HG02973 (cell line): ENCODE measurements around the gene GAS2.
"Not testable (repeated sequence)": the region's sequence is repeated elsewhere in the genome, so short reads cannot be mapped to it uniquely, and the experiment has no call there.

Source experiments
- ATAC-seq: cut with Tn5 transposase; IDR thresholded peaks from one replicate; pipeline ENCODE4 v1.9.1; 2021; ENCODE audit warnings: moderate library complexity; ENCODE audit not compliant: unreplicated experiment

Gene GAS2

DNA sequence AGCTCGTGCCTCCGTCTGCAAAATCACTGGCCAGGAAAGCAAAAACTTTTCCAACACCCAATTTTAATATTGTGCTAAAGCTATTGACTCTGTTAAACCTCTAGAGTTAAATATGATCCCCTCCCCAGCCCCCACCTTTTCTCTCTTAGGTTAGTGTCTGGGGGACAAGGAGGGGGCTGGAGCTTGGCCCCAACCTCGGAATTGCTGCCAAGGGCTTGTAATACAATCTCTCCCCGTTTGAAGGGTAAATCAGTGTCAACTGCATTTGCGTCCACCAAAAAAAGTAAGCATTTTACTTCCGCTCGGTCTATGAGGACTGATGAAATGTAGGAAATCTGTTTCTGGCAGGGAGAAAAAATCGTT lies at the start of gene GAS2:
Gene GAS2 (plus strand): TSS at position 287 of the 363 bp plus-strand sequence. CDS start 8,259 bp downstream, outside the sequence.
- ATAC-seq, result peak; percentile 19

DNA sequence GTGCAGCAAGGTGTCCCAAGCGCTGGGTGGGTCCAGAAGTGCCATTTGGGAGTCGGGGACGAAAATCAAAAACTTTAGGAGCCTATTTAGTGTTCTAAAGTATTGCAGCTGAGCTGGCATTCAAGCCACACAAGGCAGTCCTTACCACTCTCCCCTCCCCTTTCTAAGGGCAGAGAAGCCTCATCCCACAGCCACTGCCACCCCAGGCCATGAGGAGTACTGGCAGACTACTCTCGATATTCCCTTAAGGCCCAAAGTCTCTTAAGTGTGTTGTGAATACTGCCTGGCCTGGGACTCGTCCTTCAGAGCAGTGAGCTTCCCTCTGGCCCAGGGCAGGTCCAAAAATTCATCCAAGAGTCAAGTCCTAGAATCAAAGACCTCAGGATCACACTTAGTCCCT lies 48.5 kb upstream of the GAS2 start:
- no peak for ATAC-seq

DNA sequence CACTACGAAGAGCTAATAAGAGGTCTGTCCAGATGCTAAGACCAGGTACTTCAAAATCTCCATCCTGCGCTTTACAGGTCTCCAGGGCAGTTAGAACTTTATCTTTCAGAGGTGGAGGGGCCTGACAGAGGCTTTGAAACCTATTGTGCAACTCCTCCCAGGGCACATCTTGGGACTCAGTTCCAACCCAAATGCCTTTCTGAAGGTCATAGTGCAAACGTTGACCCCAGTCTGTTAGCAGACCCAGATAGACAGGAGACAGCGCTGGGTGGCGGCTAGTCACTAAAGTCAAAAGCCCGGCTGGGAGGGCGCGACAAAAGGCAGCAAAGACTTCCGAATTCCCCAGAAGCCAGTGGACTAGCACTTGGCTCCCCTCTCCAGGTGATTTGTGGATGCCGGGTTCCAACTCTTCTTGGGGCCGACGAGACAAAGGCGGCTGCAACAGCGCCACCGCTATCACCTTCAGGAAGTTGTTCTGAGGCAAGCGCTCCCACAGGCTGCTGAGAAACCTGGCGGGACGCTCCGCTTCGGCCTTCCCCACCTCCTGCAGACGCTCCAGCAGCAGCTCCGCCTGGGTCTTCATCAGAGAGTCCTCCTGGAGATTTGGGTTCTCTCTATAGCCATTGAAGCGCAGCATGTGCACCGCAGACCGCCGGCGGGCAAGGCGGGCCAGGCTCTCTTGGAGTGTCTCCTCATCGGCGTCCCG lies 41.5 kb upstream of the GAS2 start:
- peak; percentile 54 for ATAC-seq

DNA sequence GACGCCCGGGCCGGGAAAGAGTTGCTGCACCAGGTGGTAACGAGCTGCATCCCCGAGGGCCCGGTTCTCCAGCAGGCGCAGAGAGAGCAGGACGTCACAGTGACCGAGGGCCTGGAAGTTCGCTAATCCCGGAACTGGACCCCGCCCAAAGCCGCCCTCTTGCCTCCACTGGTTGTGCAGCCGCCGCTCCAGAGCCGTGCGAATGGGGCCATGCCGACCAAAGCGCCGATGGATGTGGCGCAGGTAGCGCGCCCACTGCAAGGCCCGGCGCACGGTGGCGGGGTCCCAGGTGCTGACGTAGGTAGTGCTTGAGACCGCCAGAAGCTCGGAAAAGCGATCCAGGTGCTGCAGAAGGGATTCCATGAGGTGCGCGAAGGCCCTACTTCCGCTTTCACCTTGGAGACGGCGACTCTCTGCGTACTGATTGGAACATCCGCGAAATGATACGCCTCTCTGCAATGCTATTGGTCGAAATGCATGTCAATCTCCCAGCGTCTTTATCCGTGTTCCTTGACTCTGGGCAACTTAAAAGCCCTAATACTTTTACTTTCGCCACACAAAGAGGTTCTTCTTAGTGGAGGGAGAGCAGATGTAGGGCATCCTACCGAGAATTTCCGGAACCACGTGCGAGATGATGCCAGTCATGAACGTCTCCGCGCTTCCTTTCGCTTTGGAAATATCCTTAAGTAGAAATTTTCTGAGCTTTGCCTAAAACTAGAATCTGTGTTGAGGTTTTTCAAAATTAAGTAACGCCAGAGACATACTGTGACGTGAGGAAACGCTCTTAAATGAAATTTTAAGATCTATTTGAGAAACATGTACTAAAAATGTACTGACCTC lies 40.7 kb upstream of the GAS2 start, which contains the start of gene FANCF:
Gene FANCF (minus strand): TSS at position 376 of the 840 bp plus-strand sequence. CDS start 13 bp downstream, at position 363.
- ATAC-seq, result peak; percentile 97

DNA sequence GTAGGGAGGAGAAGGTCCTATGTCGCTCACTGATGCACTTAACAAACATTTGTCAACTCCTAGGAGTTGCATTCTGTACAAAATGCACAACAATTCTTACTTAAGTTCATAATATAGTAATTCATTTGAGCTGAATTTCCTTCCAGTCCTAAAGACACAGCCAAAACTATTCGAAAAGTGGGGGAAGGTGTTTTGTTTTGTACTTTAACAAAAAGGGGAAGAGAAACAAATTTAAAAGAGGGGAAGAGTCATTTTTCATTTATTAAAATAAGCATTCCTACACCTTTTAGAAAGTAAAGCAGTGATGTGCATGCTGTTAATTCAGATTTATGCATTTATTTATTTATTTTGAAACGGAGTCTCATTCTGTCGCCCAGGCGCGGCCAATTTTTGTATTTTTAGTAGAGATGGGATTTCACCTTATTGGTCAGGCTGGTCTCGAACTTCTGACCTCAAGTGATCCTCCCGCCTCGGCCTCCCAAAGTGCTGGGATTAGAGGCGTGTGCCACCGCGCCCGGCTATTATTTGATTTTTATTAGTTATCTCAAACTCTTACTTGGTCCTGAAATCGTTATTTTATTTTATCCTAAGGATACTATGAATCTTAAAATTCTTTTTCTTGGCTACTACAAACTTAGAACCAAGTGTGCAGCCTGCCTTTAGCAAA lies 39.7 kb upstream of the GAS2 start:
- no peak for ATAC-seq

DNA sequence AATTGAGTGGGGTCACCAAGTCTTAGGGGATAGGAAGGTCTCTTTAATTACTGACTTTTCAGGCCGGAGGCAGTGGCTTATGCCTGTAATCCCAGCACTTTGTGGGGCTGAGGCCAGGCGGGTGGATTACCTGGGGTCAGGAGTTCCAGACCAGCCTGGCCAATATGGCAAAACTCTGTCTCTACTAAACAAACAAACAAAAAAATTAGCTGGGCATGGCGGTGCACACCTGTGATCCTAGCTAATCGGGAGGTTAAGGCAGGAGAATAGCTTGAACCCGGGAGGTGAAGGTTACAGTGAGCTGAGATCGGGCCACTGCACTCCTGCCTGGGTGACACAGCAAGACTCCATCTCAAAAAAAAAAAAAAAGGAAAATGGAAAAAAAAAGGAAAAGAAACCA lies 39.0 kb upstream of the GAS2 start:
- ATAC-seq, result no peak

DNA sequence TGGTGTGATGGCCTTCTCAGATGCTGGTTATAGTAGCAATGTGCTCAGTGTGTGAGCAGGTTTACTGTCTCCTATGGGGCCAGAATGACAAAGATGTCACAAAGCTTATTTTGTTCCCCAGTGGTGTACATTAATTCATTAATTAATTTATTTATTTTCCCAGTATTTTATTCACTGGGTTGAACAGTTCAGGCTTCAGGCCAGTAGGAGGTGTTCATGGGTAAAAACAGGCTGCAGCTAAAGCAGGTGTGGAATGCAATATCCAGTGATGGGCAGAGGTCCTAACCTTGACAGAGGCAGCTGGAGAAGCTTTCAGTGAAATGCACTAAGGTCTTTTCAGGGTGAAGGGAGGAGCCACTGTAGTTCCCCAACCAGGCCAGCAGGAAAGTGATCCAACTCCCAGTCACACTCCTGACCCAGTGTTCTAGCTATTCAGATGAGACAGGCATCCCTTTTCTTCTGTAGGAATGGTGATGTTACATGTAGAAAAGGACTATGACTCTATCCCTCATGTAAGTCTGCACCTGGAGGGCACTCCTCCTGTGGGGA lies 33.0 kb upstream of the GAS2 start:
- ATAC-seq, result no peak

DNA sequence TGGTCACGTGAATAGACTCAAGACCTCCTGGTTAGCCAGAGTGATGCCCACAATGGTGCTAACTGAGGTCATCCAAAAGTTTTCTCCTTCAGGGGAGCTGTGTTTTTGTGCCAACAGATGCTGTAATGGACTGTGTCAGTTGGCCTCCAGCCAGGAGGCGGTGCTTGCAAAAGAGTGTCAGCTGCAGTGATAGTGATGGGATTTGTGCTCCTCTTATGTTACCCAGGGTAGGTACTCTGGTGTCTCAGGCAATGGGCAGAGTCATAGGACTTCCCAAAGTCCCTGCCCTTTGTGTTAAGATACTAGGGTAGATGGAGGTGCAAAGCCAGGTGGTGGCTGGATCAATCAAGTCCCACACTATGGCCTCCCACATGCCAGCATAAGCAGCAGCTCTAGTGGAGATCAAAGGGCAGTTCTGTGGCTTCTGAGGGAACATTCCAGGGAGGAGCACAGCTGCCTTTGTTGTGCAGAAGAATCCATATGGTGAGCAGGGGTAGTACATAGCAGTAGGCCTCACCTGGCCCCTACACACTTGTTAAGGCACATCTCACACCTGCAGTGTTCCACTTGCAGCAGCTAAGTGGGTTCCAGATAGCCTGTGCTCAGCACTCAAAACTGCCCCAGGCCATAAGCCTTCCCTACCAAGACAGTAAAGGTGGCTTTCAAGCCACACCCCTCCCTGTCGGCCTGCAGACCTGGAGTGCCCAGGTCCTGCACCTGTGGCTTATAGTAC lies 31.3 kb upstream of the GAS2 start:
- no peak for ATAC-seq

DNA sequence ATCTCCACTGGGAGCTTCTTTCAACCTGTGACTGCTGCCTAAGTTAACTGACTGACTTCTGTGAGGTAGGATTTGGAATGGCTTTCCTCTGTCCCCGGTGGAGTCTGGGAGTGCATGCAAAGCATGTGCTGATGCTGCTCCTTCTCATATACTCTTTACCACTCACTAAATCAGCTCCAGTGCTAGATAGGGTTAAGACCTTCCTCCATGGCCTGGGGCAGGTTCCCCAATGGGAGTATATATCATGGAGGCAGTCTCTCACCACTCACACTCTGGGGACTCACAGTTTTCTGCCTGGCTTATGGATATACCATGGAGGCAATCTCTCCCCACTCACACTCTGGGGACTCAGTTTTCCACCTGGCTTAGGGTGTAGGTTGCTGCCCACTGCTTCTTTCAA lies 30.7 kb upstream of the GAS2 start:
- no peak for ATAC-seq

DNA sequence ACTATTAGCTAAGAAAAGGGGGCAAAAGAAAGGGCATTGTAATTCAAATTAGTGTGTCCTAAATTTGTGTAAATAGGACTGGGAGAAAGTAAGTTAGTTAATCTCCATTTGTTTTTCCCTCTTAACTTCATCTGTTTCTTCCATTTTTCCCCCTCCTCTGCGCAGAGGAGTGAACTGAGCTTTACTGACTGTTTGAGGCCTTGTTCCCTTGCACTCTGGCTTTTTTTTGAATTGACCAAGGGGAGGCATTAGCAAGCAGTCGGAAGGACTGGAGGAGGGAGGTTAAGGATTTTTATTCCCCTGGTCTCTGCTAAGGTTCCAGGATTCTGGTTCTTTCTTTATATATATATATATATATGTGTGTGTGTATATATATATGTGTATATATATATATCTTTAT lies 25.5 kb upstream of the GAS2 start:
- ATAC-seq, result no peak

DNA sequence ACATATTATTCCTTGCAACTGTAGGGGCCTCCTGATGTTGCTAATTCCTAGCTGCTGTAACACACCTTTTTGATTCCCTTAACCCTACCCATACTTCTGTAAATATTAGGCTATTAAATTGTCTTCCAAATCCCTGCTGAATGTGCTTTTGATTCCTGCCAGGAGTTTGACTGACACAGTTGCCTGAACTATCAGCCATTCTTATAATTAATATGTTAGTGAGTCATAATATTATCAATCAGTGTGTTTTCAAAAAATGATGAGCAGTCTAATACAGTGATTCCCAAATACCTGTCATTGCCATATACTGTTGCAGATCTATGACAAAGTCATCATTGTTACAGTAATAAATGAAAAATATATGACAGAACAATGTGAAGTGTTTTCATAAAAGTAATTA lies 24.9 kb upstream of the GAS2 start:
- ATAC-seq, result no peak

DNA sequence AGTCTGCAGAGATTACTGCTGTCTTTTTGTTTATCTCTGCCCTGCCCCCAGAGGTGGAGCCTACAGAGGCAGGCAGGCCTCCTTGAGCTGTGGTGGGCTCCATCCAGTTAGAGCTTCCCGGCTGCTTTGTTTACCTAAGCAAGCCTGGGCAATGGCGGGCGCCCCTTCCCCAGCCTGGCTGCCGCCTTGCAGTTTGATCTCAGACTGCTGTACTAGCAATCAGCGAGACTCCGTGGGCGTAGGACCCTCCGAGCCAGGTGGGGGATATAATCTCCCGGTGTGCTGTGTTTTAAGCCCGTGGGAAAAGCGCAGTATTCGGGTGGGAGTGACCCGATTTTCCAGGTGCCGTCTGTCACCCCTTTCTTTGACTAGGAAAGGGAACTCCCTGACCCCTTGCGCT lies 14.1 kb upstream of the GAS2 start:
- not testable (repeated sequence) for ATAC-seq

DNA sequence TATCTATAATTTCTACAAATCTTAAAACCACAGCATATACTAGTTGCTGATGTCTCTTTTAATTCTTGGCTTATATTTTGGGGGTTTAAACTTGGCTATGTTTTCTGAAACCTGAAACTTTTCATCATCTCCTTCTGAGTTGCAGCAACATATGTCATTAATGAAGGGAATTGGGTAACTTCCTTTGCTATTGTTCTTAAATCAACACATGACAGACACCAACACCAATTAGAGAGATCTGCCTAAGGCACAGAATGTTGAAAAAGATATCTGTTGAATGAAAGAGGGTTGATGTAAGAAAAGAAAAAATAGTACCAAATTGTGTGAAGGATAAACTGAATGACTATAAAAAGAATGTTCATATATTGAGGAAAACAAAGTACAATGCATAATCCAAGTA lies 10.3 kb upstream of the GAS2 start:
- no peak for ATAC-seq

DNA sequence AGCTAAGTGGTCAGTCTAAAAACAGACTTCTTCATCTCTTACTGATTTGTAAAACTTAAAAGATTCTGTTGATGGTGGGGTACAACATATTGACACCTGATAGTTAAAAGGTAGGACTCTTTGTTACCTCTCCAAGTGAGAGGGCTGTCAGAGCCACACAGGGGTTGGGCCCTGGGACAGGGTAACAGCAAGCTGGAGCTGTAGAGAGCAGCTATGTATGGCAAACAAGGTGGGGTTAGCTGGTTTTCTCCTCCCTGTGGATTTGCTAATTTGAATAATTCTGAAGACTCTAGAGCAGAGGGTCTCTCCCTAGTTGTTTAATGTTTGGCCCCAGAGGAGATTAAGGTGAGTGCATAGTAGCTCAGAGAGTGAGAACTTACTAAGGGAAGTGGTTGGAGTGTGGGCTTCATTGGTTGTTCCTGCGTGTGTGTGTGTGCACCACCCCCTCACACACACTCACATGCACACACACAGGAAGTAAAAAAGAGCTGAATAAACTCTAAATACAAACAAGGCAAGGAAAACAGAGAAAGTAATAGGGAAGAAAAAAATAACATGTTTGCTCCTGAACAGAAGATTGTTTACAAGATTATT lies 9.2 kb upstream of the GAS2 start:
- ATAC-seq, result peak; percentile 88

DNA sequence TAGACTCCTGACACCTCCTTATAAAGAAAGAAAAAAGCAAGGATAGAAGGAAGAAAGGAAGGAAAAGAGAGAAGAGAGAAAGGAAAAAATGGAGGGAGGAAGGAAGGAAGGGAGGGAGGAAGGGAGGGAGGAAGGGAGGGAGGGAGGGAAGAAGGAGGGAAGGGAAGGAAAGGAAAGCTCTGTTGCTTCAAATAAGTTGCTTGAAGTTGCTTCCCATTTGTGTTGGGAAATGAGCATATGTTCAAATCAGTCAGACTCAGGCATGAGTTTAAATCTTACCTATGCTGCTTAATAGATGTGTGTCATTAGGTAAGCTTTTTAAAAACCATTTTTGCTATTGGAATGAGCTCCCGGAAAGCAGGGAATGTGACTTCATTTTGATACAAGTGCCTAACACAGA lies 6.6 kb upstream of the GAS2 start:
- no peak for ATAC-seq

DNA sequence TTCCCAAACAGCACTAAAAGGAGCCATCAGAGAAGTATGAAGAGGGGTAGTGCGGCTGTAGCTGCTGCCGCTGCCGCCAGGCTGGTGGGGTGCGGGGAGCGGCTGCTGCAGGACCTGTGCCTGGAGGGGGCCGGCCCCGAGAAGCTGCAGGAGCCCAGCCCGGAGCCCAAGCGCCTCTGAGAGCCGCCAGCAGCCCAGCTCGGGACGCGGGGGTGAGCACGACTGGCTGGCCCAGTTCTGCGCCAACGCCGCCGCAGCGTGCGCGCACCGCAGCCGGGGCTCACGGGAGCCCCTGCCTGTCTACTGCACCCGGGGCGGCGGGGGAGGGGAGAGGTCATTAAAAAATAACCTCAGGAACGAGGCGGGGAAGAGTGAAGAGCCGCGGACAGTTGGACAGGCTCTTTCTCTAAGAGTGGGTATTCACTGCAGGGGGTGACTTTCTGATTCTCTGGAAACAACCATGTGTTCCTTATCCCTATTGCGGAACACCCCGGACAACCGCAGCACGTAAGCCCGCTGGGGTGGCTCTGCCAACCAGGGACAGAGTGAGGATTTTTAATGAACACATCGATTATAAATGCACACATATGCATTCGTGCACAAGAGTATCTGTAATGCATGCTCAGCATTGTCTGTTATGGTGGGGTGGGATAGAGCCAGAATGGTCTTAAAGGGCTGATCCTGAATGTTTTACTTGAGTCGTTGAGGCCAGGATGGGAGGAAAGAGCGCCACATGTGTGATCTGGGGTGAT lies 453 bp downstream of the GAS2 start:
- ATAC-seq, result peak; percentile 55

DNA sequence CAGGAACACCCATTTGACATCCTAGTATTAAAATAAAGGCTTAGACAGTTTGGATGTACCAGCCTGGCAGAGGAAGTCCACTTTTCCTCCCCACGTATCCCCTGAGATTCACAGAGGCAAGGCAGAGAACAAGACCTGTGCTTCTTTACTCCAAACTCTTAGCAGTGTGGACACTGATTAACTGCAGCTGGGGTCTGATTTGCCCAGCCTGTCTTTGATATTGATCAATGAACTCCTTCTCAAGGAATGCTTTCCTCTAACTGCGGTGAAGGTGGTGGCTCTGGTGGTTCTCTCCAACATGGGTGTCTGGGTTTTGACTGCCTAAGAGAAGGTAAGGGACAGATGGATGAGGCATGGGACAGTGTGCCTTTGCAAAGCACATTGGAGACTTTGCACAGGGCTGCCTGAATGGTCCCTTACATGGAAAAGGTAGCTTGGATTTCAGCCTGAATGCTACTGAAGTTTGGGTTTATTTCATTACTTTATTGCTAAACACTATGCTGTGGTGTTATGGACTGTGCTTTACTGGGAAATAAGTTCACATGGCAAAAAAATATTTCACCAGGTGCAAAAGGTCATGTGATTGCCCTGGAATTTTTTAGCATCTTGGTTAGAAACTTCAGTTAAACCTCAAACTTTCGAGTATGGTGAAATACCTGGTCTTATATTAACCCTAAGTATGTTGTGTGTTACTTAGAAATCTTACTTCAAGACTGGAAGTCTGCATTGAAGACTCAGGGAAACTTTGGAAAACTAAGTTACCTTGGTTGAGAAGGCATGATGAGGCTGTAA lies 1.8 kb downstream of the GAS2 start:
- ATAC-seq, result no peak

DNA sequence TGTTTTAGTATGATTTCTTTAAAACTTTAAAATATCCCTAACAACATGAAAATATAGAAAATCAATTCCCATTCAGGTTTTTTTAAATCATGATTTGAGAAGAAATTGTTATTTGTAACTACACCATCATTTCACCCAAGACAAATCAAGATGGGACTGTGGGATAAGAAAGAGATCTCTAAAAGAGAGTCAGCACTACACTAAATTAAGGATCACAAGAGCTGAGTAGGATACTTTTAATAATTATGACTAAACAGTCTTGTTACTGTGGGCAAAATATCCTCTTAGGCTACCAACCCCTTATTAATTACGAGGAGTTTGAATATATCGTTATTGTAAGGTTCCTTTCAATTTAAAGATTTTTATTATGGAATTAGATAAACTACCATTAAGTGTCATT lies 3.0 kb downstream of the GAS2 start:
- no peak for ATAC-seq

DNA sequence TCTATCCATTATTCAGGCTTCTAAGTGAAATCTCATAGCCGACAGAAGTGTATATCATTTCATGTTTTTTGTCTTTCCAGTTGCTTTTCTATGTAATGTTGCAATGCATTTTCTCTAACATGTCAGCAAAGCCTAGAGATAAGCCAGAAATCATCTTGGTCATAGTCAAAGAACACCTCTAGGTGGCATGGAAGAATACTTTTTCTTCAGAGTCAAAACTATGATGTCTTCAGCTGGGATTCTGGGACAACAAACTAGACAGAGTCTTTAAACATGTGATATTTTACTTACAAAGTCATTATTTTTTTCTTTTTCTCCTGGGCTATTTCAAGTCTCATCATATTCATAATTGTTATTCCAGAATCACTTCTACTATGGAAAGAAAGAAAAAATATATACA lies 4.4 kb downstream of the GAS2 start:
- ATAC-seq, result peak; percentile 43
